Panc1 (cell line): ENCODE results near the gene MTAP. TPM values are rescaled to one million over a fixed set of nuclear protein-coding genes. Genes with fewer than 3 reads are reported as not detected.

Experiments used
- ATAC-seq: fragments of 200-7000 bp; cut with Tn5 transposase; 2 replicates; pipeline ENCODE4 v1.9.1; 2020; ENCODE audit warnings: mild to moderate bottlenecking, moderate library complexity
- BruUV-seq: library from RNA; stranded (reverse); fragments of 400-500 nt; replicated peaks from 2 replicates; lab custom pipeline; 2021; lab: Mats Ljungman, UMichigan
- CTCF ChIA-PET: fragments of 300-600 bp; sonication (Branson Sonifier 250); formaldehyde crosslinking; loops from one replicate; lab custom pipeline; 2022; ENCODE audit warnings: antibody characterized with exemption; lab: Charles Lee
- POLR2A ChIA-PET: fragments of 300-600 bp; sonication (Branson Sonifier 250); formaldehyde crosslinking; loops from one replicate; lab custom pipeline; 2022; ENCODE audit warnings: antibody characterized with exemption; lab: Charles Lee
- DNase-seq: peaks from one replicate; pipeline ENCODE4 v3.0.0-alpha.2; 2010; ENCODE audit warnings: low read depth, low spot score
- H3K27ac ChIP-seq: 2 replicates; pipeline ENCODE4 v1.5.1; 2011; ENCODE audit warnings: mild to moderate bottlenecking, low read length, inconsistent platforms
- H3K27me3 ChIP-seq: fragments of 200-500 bp; sonication (Bioruptor generic); 2 replicates; pipeline ENCODE4 v1.6.0; 2014; ENCODE audit warnings: low read length, inconsistent platforms; ENCODE audit not compliant: control insufficient read depth, insufficient read depth
- H3K36me3 ChIP-seq: fragments of 200-500 bp; sonication (Bioruptor generic); 2 replicates; pipeline ENCODE4 v1.5.1; 2014; ENCODE audit warnings: inconsistent platforms, mild to moderate bottlenecking, low read length, moderate library complexity; ENCODE audit not compliant: control insufficient read depth, insufficient read depth
- H3K4me1 ChIP-seq: 2 replicates; pipeline ENCODE4 v1.5.1; 2011; ENCODE audit warnings: inconsistent platforms, mild to moderate bottlenecking, low read length, moderate library complexity; ENCODE audit not compliant: control insufficient read depth, insufficient read depth
- H3K4me3 ChIP-seq, 2 experiments: 2 replicates each; pipeline ENCODE4 v1.5.1; 2011 to 2012; ENCODE audit warnings: low read depth in 2 of 2, low read length in 2 of 2, mild to moderate bottlenecking in 2 of 2, inconsistent platforms in 1 of 2, moderate library complexity in 1 of 2
- H3K9me3 ChIP-seq: fragments of 200-500 bp; sonication (Bioruptor generic); 2 replicates; pipeline ENCODE4 v1.5.1; 2014; ENCODE audit warnings: low read depth, mild to moderate bottlenecking, inconsistent platforms, low read length, moderate library complexity; ENCODE audit not compliant: control insufficient read depth, insufficient read depth
- CTCF ChIP-seq: fragments of 450-650 bp; IDR thresholded peaks from 2 replicates; pipeline ENCODE4 v1.5.1; 2017; ENCODE audit warnings: mild to moderate bottlenecking
- POLR2AphosphoS5 ChIP-seq: IDR thresholded peaks from 2 replicates; pipeline ENCODE4 v1.6.1; 2012; ENCODE audit warnings: mild to moderate bottlenecking, low read depth, low read length, moderate library complexity
- SIN3A ChIP-seq: IDR thresholded peaks from 2 replicates; pipeline ENCODE4 v1.6.1; 2012; ENCODE audit warnings: low read depth, mild to moderate bottlenecking, low read length, moderate library complexity, borderline replicate concordance; ENCODE audit not compliant: insufficient read depth
- TCF7L2 ChIP-seq: IDR thresholded peaks from 2 replicates; pipeline ENCODE4 v1.6.1; 2011; ENCODE audit warnings: mild to moderate bottlenecking, low read depth, low read length, inconsistent platforms
- in situ Hi-C: cut with HindIII; loops from 2 replicates; pipeline ENCODE4 v1.10.0; 2016; ENCODE audit warnings: low sequenced_read_pairs, low pct_unique_long_range_greater_than_20kb
- intact Hi-C: fragments of 100-400 bp; cut with micrococcal nuclease; formaldehyde crosslinking; loops from one replicate; pipeline ENCODE4 v1.10.0; 2022; ENCODE audit not compliant: unreplicated experiment
- total RNA-seq: library from RNA; stranded (reverse); gene quantifications from one replicate; pipeline ENCODE4 v1.2.1, GENCODE V29; 2021; ENCODE audit not compliant: unreplicated experiment
- TF ChIP-seq, protein P1 (sequence below), 2 experiments: IDR thresholded peaks; 2 replicates each; pipeline ENCODE4 v1.6.1; 2011 to 2012; ENCODE audit warnings: low read depth in 2 of 2, control low read depth in 1 of 2, low read length in 1 of 2, mild to moderate bottlenecking in 1 of 2, moderate library complexity in 1 of 2; ENCODE audit not compliant: insufficient read depth in 1 of 2

MTAP gene
- total RNA-seq, 1 experiment from 2014 or later, result 9.6 TPM

GRCh38 chr9:21933865-21934264 is 131.4 kb downstream of the MTAP start:
- no peak for TF ChIP-seq TCF7L2
- no peak for TF ChIP-seq CTCF
- no peak for TF ChIP-seq SIN3A
- TF ChIP-seq, protein P1, sequence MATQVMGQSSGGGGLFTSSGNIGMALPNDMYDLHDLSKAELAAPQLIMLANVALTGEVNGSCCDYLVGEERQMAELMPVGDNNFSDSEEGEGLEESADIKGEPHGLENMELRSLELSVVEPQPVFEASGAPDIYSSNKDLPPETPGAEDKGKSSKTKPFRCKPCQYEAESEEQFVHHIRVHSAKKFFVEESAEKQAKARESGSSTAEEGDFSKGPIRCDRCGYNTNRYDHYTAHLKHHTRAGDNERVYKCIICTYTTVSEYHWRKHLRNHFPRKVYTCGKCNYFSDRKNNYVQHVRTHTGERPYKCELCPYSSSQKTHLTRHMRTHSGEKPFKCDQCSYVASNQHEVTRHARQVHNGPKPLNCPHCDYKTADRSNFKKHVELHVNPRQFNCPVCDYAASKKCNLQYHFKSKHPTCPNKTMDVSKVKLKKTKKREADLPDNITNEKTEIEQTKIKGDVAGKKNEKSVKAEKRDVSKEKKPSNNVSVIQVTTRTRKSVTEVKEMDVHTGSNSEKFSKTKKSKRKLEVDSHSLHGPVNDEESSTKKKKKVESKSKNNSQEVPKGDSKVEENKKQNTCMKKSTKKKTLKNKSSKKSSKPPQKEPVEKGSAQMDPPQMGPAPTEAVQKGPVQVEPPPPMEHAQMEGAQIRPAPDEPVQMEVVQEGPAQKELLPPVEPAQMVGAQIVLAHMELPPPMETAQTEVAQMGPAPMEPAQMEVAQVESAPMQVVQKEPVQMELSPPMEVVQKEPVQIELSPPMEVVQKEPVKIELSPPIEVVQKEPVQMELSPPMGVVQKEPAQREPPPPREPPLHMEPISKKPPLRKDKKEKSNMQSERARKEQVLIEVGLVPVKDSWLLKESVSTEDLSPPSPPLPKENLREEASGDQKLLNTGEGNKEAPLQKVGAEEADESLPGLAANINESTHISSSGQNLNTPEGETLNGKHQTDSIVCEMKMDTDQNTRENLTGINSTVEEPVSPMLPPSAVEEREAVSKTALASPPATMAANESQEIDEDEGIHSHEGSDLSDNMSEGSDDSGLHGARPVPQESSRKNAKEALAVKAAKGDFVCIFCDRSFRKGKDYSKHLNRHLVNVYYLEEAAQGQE (IDR thresholded peaks at IDR 0.05; ENCODE audit: insufficient read depth in 1 of 2, low read depth in 2 of 2, low read length in 1 of 2), result no peak
- TF ChIP-seq POLR2AphosphoS5, result no peak
- Histone ChIP-seq H3K27me3 (no peaks in the 10 kb centered on the region), H3K27ac (no peak overlapping the region), H3K4me3 (no peak overlapping the region), H3K9me3 (no peaks in the 10 kb centered on the region), H3K4me1 (no peaks in the 10 kb centered on the region), H3K36me3 (no peaks in the 10 kb centered on the region)
- ATAC-seq, result no peak
- in situ Hi-C loops, result no loop called here
- POLR2A ChIA-PET, result no interaction called here
- DNase-seq, result no peak
- CTCF ChIA-PET, result no interaction called here
- BruUV-seq, result no TSS peak
- intact Hi-C loops, result no loop called here

DNA sequence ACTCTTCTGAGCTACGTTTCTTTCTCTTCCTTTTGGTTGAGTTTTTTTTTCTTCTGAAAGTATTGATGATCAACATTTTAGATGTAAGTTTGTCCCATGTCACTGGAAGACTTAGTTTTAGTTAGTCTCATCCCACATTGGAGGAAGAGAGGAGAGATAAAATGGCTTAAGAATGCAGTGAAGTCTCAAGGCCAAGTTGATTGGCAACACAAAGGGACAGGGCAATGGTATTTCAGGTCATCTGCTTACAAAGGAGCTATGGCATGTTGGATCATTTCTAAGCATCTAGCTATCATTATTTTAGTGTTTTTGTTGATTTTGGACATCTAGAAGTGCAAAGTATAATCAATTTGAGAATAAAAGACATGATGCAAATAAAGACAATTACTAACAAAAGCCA is 133.2 kb downstream of the MTAP start:
- no peaks in the 10 kb centered on the region for H3K27me3 ChIP-seq
- TF ChIP-seq SIN3A (no peak), POLR2AphosphoS5 (no peak), TCF7L2 (no peak), CTCF (no peak)
- TF ChIP-seq, protein P1 (IDR thresholded peaks at IDR 0.05; ENCODE audit: insufficient read depth in 1 of 2, low read depth in 2 of 2, low read length in 1 of 2), result no peak
- no peaks in the 10 kb centered on the region for H3K9me3 ChIP-seq
- POLR2A ChIA-PET, result no interaction called here
- no peak for ATAC-seq
- DNase-seq, result no peak
- H3K36me3 ChIP-seq, result no peaks in the 10 kb centered on the region
- in situ Hi-C loops, result no loop called here
- intact Hi-C loops, result no loop called here
- H3K27ac ChIP-seq, result no peak overlapping the region
- no peak overlapping the region for H3K4me3 ChIP-seq
- CTCF ChIA-PET, result no interaction called here
- no peaks in the 10 kb centered on the region for H3K4me1 ChIP-seq
- no TSS peak for BruUV-seq
